Fibroblast of skin of abdomen (primary cell): ENCODE measurements around the gene STRN3.
"Not testable (repeated sequence)": the region's sequence is repeated elsewhere in the genome, so short reads cannot be mapped to it uniquely, and the experiment has no call there.

Experiments
- DNase-seq: peaks from one replicate; pipeline ENCODE4 v3.0.0-alpha.2; 2013

STRN3 gene

DNA sequence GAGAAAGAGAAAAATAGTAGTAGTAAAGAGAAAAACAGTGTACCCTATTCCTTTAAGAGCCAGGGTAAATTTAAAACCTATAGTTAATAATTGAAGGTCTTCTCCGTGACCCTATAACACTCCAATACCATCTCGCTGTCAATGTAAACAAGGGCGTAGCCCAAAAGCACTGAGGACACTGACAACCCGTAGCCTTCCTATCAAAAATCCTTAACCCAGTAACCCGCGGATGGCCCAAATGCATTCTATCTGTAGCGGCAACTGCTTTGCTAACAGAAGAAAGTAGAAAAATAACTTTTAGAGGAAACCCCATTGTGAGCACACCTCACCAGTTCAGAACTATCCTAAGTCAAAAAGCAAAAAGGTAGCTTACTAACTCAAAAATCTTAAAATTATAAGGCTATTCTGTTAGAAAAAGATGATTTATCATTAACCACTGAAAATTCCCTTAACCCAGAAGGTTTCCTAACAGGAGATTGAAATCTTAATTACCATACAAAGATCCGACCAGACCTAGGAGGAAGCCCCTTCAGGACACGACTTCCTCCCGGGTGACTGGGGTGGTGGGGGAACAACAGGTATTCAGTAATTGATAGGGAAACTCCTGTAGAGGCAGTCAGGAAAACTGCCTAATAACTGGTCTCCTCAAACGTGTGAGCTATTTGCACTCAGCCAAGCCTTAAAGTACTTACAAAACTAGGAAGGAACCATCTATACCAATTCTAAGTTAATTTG, 58.6 kb downstream of the STRN3 start:
- DNase-seq: not testable (repeated sequence)

DNA sequence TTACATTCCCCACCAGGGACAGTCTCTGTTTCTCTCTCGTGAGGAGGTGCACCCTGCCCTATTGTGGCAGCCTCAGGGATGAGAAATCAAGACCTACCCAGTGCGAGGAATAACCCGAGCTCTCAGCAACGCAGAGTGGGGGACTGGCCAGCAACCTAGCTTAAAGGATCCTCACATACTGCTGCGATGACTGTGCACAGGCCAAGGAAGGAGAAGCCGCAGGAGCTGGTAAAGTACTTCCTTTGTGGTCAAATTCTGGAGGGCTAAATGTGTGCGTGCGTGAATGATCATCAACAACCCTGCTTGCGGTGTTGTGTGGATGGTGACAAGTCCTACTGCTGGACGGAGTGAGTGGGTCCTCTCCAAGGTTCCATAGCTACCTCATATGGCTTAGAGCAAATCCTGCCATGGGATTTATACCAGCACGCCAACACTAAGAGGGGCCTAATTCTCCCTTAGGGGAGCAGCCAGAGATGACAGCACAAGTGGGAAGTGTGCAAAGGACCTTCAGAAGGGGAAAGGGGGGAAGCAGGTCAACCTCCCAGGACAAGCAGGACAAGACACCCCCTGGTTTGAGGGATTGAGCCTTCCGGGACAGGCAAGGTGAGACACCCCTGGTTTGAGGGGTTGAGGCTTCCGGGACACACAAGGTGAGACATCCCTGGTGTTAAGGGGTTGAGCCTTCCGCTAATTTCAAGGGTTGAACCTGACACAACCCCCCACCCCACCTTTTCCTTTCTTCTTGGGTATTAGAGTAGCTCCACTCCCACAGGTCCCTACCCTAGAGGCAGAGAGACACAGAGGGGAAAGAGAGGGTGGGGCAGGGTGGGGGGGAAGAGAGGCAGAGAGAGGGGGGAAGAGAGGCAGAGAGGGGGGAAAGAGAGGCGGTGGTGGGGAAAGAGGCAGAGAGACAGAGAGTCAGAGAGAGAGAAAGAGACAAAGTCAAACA, 59.5 kb downstream of the STRN3 start:
- DNase-seq: peak; percentile 5

DNA sequence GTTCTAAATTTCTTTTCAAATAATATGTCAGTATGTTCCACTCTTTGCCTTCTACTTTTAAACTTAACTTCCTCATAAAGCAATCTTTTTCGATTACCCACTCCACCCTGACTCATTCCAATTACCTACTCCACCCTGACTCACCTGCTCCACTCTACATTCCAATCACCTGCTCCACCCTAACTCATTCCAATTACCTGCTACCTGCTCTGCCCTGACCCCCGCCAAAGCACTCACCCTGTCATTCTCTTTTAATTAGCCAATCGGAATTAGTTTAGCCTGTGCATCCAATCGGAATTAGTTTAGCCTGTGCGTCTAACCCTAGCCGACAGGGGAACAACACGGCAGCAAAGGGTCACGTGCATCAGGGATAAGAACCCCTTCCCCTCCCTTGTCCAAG, 60.3 kb downstream of the STRN3 start:
- not testable (repeated sequence) for DNase-seq

DNA sequence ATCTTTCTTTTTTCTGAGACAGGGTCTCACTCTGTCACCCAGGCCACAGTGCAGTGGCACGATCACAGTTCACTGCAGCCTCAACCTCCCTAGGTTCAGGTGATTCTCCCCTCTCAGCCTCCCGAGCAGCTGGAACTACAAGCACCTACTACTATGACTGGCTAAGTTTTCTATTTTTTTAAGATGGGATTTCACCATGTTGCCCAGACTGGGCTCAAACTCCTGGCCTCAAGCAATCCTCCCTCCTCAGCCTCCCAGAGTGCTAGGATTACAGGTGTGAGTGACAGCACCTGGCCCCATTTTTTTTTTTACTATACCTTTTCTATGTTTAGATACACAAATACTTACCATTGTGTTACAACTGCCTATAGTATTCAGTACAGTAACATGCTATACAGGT, 63.6 kb downstream of the STRN3 start:
- DNase-seq: not testable (repeated sequence)

DNA sequence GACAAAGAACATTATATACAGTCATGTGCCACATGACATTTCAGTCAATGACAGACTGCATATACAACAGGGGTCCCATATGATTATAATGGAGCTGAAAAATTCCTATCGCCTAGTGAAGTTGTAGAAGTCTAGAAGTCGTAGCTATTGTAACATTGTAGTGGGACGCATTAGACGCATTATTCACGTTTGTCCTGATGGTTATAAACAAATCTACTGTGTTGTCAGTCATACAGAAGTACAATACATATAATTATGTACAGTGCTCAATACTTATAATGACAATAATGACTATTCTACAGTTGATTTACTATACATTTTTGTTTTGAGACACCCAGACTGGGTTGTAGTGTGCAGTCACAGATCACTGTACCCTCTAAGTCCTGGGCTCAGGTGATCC, 64.8 kb downstream of the STRN3 start:
- no peak for DNase-seq

DNA sequence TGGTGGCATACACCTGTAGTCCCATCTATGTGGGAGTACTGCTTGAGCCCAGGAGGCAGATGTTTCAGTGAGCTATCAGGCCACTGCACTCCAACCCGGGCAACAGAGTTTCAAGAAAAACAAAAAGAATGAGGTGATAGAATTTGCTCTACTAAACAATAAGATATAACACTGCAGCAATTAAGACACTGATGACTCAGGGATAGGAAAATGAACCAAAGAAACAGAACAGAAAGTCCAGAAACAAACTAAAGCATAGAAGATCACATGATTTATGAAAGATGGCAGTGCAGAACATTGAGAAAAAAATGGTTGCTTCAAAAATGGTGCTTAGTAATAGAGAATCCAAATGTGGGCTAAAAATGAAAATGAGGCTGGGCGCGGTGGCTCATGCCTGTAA, 66.0 kb downstream of the STRN3 start:
- DNase-seq: no peak

DNA sequence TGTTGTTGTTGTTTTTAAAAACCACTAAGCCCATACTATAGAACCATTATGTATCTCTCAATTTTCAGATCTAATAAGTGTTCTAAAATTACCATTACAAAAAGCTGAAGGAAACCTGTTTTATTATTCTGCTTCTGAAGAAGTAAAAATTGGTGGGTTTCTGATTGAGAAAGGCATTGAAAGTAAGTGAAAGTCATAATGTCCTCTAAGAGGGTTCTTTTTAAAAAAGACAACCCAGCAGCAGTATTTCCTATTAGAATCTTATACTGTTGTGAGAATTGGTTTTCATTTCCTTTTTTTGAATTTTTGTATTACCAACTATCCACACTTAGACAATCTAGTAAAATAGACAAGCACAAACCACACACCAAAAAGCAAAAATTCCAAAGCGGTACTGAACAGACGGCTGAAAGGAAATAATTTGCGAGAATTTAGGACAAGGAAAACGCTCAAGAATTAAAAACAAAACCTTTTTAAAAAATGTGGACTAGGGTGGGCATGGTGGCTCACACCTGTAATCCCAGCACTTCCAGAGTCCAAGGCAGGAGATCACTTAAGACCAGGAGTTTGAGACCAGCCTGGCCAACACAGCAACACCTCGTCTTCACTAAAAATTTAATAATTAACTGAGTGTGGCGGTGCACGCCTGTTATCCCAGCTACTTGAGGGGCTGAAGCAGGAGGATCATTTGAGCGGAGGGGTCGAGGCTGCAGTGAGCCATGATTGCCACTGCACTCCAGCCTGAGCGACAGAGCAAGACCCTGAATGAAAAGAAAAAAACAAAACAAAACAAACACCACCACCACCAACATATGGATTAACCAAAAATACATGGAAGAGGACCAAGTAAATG, 67.4 kb downstream of the STRN3 start:
- no peak for DNase-seq

DNA sequence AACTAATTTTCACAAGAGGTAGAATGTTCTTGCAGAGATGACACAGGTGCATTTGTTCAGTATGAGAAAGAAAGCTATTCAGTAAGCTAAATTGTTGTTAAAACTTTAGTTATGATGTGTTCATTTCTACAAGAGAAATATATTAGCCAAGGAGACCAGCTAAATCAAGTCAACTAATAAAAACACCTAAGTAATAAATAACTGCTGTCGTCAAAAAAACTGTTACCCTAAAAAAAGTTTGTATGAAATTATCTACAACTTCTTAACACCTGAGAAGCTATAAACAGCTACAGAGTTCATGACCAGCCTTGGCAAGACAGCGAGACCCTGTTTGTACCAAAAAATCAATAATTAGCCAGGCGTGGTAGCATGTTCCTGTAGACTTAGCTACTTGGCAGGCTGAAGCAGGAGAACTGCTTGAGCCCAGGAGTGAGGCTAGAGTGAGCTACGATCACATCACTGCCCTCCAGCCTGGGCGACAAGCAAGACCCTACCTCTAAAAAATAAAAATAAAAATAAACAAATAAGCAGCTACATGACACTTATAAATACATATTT, 68.3 kb downstream of the STRN3 start:
- DNase-seq: no peak

DNA sequence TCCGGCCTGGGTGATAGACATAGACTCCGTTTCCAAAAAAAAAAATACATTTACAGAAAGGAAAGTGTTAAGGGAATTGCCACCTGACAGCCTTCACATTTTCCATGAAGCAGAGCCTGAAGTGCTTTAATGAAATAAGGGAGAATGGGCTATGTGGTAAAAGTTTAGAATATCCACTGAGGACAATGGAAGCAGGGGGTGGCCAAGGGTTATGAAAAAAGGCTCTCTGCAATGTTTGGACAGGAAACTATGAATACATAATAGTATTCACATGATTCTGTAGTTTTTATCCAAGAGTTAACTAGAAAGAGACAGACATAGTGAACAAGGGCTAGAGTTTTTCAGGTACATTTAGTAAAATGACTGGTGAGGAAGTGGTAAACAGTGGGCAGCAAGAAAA, 76.5 kb downstream of the STRN3 start:
- no peak for DNase-seq

DNA sequence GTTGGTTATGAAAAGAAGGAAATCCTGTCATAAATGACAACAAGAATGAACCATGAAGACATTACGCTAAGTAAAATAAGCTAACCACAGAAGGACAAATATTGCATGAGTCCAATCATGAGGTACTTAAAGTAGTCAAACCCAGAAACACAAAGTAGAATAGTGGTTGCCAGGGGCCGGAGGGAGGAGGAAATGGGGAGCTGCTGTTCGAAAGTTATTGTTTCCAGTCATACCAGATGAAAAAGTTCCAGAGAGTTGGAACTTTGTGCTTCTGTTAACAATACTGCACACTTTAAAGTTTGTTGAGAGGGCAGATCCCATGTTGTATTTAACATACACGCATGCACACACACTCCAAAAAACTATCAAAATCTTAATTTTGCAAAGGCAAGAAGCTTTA, 82.5 kb downstream of the STRN3 start:
- DNase-seq: no peak

DNA sequence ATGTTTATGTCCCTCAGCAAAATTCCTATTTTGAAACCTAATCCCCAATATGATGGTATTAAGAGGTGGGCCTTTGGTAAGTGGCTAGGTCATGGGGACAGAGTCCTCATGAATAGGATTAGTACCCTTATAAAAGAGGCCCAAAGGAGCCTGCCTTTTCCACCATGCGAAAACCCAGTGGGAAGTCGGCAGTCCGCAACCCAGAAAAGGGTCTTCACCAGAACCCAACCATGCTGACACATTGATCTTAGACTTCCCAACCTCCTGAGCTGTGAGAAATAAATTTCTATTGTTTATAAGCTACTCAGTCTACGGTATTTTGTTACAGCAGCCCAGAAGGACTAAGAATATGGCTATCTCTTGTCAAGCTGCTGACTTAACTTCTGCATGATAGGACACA, 85.3 kb downstream of the STRN3 start:
- no peak for DNase-seq

DNA sequence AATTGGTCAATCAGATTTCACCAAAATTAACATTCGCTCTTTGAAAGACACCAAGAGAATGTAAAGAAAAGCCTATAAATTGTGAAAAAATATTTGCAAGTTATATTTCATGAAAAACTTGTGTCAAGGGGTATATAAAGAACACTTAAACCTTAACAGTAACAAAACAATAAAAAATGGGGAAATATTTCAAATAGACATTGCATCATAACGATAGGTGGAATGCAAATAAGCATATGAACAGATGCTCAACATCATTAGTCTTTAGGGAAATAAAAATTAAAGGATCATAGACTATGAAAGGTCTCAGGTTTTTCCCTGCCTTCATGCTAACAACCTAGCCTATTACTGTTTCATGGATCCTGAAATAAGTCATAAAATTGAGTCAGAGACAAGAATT, 87.6 kb downstream of the STRN3 start:
- no peak for DNase-seq

DNA sequence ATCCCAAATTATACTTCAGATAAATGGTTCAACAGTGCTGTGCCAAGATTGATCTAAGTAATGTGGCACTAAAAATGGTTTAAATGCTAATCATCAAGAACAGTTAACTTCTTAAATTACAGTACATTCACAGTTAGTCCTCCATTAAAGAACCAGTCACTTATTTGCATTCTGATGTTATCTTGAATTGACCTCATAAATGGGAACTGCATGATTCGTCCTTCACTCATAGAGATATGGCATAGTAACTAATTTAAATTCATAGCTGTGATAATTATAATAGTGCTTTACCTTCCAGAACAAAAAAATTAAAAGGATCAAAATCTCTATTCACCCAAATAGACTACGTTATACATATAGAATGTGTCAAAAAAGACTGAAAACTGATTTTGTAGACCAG, 90.7 kb downstream of the STRN3 start:
- no peak for DNase-seq

DNA sequence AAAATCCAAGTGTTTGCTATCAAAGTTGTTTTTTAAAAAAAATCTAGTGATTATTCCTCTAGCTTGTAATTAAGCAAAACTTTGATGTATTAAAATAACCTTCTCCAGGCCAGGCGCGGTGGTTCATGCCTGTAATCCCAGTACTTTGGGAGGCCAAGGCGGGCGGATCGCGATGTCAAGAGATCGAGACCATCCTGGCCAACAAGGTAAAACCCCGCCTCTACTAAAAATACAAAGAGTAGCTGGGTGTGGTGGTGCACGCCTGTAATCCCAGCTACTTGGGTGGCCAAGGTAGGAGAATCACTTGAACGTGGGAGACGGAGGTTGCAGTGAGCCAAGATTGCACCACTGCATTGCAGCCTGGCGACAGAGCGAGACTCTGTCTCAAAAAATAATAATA, 92.2 kb downstream of the STRN3 start:
- not testable (repeated sequence) for DNase-seq

DNA sequence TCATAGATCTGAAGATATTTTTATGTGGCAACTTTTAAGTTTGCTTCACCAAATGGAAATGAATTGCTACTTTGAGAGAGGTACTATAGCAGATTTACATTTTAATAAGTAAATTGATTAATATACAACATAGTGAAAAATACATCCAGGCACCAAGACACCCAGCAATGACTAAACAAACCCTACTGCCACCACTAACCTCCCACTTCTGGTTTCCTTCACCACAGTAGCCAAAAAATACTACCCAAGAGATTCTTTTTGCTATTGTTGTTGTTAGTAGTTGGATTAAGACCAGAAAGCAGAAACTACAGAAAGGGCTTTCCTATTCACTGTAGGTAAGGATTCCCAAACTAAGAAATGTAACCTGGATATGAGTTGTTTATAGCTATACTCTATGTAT, 97.7 kb downstream of the STRN3 start:
- no peak for DNase-seq

DNA sequence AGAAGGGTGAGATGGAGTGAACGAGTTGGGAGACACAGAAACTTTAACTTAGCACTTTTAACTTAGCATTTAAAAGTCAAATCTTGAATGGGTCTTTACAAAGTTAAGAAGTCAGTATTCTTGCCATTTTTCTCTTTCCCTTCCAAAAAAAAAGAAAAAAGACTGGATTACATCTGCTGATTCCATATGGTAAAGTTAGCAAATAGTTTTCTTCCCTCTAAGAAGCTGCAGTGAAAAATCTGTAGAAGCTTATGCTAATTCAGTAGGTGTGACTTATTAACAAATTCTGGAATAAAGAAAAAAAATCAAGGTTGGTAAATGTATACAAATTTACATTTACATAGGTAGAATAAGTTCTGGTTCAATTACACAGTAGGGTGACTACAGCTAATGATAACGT, 100.9 kb downstream of the STRN3 start:
- no peak for DNase-seq

DNA sequence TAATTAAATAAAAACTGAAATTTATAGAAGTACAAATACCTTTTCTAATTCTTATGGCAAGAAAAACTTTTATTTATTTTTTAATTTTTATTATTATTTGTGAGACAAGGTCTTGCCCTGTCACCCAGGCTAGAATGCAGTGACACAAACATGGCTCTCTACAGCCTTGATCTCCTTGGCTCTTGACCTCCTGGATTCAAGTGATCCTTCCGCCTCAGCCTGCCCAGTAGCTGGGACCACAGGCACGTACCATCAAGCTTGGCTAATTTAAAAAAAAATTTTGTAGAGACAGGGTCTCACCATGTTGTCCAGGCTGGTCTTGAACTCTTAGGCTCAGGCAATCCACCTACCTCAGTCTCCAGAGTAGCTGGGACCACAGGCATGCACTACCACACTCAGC, 104.4 kb downstream of the STRN3 start:
- DNase-seq: no peak

DNA sequence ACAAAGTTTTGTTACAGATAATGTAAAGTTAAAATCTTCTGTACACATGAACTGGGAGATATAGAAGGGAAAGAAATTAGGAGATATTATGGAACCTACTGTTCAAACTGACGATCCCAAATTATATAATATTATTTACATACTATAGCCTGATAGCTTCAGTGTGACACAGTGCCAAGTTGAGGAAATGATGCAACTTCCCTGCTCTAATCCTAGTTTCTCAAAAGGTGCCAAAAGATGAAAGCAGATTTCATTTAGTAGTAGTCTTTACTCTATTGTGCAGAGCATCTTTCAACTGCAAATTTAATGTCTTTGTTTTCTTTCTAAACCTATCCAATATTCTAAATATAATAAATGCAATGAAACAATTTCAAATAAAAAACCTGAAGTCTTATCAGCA, 104.9 kb downstream of the STRN3 start:
- DNase-seq: peak; percentile 38

DNA sequence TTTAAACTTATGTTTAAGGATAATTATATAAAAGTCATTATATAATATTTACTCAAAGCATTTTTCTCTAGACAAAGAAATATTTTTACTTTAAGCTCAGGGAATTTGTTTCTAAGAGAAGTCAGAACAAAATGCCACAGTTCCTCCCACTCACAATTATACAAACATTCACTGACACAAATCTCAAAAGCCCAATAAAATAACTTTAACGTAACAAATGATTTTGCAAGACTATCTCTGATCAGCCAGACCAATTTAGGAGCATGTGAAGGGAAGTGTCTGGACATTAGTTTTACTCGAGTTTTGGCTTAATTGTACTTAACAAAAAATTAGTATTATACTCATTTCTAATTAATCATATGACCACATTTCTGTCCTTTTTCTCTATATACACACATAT, 110.6 kb downstream of the STRN3 start:
- no peak for DNase-seq

DNA sequence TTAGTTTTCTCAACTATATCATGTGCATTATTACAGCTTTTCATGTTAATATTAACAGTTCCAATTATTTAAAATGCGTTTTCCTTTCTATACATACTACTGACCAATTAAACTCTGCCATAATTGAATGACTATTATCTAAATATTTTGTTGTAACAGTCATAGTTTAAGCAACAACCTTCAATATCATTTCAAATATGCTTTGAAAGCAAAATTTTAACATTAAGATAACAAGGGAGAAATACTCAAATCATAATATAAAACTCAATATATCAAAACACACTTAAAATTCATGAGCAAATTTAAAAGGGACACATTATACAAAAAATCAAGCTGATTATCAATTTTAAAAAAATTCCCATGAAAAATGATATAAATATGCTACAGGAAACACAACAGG, 111.4 kb downstream of the STRN3 start:
- no peak for DNase-seq

DNA sequence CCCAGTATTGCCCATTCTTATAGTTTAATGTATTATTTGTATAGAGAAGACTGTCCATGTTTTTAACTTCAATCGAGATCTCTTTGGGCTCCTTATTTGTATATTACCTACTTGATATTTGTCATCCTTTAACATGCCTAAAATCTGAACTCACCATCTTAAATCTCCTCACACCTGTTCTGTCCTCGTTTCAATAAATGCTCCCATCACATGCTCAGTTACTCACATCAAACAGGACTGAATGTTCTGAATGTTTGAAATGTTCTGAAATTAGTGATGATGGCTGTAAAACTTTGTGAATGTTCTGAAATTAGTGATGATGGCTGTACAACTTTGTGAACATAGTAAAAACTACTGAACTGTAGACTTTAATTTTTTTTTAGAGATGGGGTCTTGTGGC, 117.4 kb downstream of the STRN3 start:
- DNase-seq: no peak

DNA sequence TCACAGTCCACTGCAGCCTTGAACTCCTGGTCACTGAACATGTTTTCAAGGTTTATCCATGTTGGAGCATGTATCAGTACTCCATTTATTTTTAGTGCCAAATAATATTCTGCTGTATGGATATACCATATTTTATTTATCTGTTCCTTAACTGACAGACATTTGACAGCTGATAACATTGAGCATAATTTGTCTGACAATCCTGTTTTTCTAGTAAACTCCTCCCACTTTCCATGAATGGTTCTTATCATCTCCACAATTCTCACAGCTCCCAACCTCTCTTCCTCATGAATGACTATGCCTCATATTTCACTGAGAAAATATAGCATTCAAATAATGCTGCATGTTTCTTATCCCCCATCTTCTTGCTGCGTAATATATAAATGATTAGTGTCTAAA, 118.5 kb downstream of the STRN3 start:
- no peak for DNase-seq
